SK-N-SH (cell line): Measurements from ENCODE around the gene AAMP.

Experiments
- GATA2 ChIP-seq: sonication (generic); formaldehyde crosslinking; IDR thresholded peaks from 2 replicates; pipeline ENCODE4 v1.5.0; 2020; ENCODE audit warnings: mild to moderate bottlenecking, missing genetic modification reagents
- MEF2A ChIP-seq: IDR thresholded peaks from 2 replicates; pipeline ENCODE4 v1.4.0; 2012; ENCODE audit warnings: low read depth, borderline replicate concordance
- RFX5 ChIP-seq: IDR thresholded peaks from 2 replicates; pipeline ENCODE4 v1.6.1; 2012; ENCODE audit warnings: mild to moderate bottlenecking, improper control_type of control experiment, low read length
- TAF1 ChIP-seq: IDR thresholded peaks from 2 replicates; pipeline ENCODE4 v1.6.1; 2012; ENCODE audit warnings: low read depth, mild to moderate bottlenecking, low read length, moderate library complexity, borderline replicate concordance
- TCF12 ChIP-seq: IDR thresholded peaks from 2 replicates; pipeline ENCODE4 v1.4.0; 2012

DNA sequence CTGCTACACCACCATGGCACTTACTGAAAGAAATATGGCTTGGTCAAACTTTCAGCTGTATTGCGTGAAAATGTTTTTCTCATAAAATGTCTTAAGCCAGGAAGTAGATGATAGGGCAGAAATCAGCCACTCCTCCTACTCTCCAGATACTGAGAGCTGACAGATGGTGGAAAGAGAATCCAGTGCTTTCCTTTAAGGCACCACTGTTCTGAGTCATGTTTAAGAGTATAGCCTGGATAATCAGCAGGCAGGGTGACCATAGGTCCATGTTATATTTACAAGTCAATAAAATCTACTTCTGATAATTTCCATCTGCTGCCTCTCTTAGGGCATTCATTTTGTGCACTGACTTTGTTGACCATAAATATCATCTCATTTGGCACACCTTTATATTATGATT, 31.1 kb downstream of the AAMP start:
- TF ChIP-seq RFX5 (no peak), MEF2A (no peak), TCF12 (no peak), TAF1 (no peak), GATA2 (CRISPR knock-in tag) (no peak)
